ENCODE results near the gene SIAH2. TPM values are rescaled to one million over a fixed set of nuclear protein-coding genes. Genes with fewer than 3 reads are reported as not detected.

The SIAH2 gene
- total and polyA plus RNA-seq, 9 of the 15 experiments (the other 6 are each of a cell fraction or from before 2014, with no cell fraction given): 4.8 to 39.0 (median 29.9) TPM

DNA sequence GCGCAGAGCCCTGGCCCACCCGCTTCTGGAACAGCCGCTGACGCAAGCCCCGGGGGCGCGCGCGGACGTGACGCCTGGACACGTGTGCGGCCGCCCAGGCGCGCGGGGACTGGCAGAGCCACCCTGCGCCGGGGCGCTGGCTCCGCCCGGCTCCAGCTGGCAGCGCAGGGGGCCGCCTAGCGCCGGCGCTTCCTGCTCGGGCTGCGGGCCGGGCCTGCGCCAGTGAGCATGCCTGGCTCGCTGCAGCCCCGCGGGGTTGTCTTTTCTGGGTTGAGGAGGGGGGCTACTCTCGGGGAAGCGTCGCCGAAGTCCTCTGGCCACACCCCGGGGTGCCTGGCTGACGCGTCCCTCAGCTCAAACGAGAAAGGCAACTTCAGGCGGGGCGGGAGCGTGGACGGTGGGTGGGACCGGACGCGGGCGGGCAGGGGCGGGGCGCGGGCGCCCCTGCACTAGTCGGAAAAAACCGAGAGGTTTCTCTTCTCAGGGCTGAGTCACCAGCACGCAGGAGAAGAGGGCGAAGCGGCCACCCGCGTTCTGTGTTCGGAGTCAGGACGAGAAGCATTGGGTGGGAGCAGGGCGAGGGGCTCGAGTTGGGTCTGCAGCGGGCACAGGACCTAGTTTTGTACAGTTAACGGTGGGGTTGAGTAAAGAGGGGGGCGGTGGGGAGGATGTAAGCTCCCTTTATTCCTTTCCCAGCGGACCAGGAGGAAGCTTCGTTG, at the start of gene SIAH2 (continued):
- TF ChIP-seq NR2C1 (IDR thresholded peaks at IDR 0.05) (no peak), NR2C1 (tag; IDR thresholded peaks at IDR 0.05) (no peak), ZC3H8 (IDR thresholded peaks at IDR 0.05) (no peak), E2F3 (CRISPR knock-in tag; IDR thresholded peaks at IDR 0.05) (peak; percentile 7; the same call in 1 of the 2 replicates), CEBPG (CRISPR knock-in tag; IDR thresholded peaks at IDR 0.05) (peak; percentile 73), CEBPG (tag; conservative IDR thresholded peaks at IDR 0.05 in 1 of 2, IDR thresholded peaks at IDR 0.05 in 1 of 2) (peak; percentile 49 to 87; a peak in 3 of 4 replicates), POU5F1 (IDR thresholded peaks at IDR 0.05; ENCODE audit: borderline replicate concordance, low read depth, low read length, partially characterized antibody) (no peak), DMBX1 (CRISPR knock-in tag; IDR thresholded peaks at IDR 0.05; ENCODE audit: borderline replicate concordance) (no peak), ZSCAN32 (CRISPR knock-in tag; IDR thresholded peaks at IDR 0.05) (no peak), HLTF (IDR thresholded peaks at IDR 0.05) (0 out of 2 replicates have a peak, but pooled peaks have one; percentile 56), FOXA3 (CRISPR knock-in tag; conservative IDR thresholded peaks at IDR 0.05 in 1 of 2, IDR thresholded peaks at IDR 0.05 in 1 of 2) (no peak), MEF2D (tag; conservative IDR thresholded peaks at IDR 0.05; ENCODE audit: low read depth) (no peak), HDAC8 (tag; IDR thresholded peaks at IDR 0.05) (no peak), ZNF282 (CRISPR knock-in tag; IDR thresholded peaks at IDR 0.05) (no peak), NR2F6 (CRISPR knock-in tag; IDR thresholded peaks at IDR 0.05) (no peak), ETV5 (CRISPR knock-in tag; IDR thresholded peaks at IDR 0.05; ENCODE audit: low read depth) (peak; percentile 70), RFX1 (IDR thresholded peaks at IDR 0.05) (no peak), ZNF444 (CRISPR knock-in tag; IDR thresholded peaks at IDR 0.05) (no peak), CHD4 (IDR thresholded peaks at IDR 0.05; ENCODE audit: insufficient read depth, insufficient replicate concordance, low read depth, low read length, poor library complexity, severe bottlenecking) (no peak), HNRNPL (IDR thresholded peaks at IDR 0.05; ENCODE audit: low read depth, low read length) (peak; percentile 97)
- TF ChIP-seq, protein P1, sequence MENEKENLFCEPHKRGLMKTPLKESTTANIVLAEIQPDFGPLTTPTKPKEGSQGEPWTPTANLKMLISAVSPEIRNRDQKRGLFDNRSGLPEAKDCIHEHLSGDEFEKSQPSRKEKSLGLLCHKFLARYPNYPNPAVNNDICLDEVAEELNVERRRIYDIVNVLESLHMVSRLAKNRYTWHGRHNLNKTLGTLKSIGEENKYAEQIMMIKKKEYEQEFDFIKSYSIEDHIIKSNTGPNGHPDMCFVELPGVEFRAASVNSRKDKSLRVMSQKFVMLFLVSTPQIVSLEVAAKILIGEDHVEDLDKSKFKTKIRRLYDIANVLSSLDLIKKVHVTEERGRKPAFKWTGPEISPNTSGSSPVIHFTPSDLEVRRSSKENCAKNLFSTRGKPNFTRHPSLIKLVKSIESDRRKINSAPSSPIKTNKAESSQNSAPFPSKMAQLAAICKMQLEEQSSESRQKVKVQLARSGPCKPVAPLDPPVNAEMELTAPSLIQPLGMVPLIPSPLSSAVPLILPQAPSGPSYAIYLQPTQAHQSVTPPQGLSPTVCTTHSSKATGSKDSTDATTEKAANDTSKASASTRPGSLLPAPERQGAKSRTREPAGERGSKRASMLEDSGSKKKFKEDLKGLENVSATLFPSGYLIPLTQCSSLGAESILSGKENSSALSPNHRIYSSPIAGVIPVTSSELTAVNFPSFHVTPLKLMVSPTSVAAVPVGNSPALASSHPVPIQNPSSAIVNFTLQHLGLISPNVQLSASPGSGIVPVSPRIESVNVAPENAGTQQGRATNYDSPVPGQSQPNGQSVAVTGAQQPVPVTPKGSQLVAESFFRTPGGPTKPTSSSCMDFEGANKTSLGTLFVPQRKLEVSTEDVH (IDR thresholded peaks at IDR 0.05; ENCODE audit: low read depth, partially characterized antibody): no peak
- TF ChIP-seq, protein P2, sequence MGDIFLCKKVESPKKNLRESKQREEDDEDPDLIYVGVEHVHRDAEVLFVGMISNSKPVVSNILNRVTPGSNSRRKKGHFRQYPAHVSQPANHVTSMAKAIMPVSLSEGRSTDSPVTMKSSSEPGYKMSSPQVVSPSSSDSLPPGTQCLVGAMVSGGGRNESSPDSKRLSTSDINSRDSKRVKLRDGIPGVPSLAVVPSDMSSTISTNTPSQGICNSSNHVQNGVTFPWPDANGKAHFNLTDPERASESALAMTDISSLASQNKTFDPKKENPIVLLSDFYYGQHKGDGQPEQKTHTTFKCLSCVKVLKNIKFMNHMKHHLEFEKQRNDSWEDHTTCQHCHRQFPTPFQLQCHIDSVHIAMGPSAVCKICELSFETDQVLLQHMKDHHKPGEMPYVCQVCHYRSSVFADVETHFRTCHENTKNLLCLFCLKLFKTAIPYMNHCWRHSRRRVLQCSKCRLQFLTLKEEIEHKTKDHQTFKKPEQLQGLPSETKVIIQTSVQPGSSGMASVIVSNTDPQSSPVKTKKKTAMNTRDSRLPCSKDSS (IDR thresholded peaks at IDR 0.05; ENCODE audit: low read depth, partially characterized antibody): no peak
- TF ChIP-seq, protein P3, sequence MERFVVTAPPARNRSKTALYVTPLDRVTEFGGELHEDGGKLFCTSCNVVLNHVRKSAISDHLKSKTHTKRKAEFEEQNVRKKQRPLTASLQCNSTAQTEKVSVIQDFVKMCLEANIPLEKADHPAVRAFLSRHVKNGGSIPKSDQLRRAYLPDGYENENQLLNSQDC (CRISPR knock-in tag; IDR thresholded peaks at IDR 0.05): no peak
- TF ChIP-seq, protein P4, sequence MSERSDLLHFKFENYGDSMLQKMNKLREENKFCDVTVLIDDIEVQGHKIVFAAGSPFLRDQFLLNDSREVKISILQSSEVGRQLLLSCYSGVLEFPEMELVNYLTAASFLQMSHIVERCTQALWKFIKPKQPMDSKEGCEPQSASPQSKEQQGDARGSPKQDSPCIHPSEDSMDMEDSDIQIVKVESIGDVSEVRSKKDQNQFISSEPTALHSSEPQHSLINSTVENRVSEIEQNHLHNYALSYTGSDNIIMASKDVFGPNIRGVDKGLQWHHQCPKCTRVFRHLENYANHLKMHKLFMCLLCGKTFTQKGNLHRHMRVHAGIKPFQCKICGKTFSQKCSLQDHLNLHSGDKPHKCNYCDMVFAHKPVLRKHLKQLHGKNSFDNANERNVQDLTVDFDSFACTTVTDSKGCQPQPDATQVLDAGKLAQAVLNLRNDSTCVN (CRISPR knock-in tag; IDR thresholded peaks at IDR 0.05): no peak
